Mesendoderm (in vitro differentiated cells): ENCODE measurements around the gene CCK.

ENCODE experiments used
- DNase-seq: peaks from one replicate; pipeline ENCODE4 v3.0.0; 2013
- H2AK5ac ChIP-seq: 2 replicates; pipeline ENCODE4 v1.6.1; 2013; ENCODE audit warnings: low read length, inconsistent platforms
- H2BK120ac ChIP-seq: 2 replicates; pipeline ENCODE4 v1.6.1; 2013; ENCODE audit warnings: low read depth, mild to moderate bottlenecking, low read length, moderate library complexity, mixed read lengths
- H2BK15ac ChIP-seq: replicated peaks from 2 replicates; pipeline ENCODE4 v1.6.1; 2013; ENCODE audit warnings: low read depth, mild to moderate bottlenecking, moderate library complexity
- H2BK5ac ChIP-seq: 2 replicates; pipeline ENCODE4 v1.6.1; 2013; ENCODE audit warnings: low read length, inconsistent platforms
- H3K18ac ChIP-seq: 2 replicates; pipeline ENCODE4 v1.6.1; 2013; ENCODE audit warnings: mild to moderate bottlenecking, low read length, mixed read lengths
- H3K23ac ChIP-seq: one replicate; pipeline ENCODE4 v1.6.1; 2013; ENCODE audit warnings: low read length
- H3K27ac ChIP-seq: 2 replicates; pipeline ENCODE4 v1.5.1; 2013; ENCODE audit warnings: low read depth, mild to moderate bottlenecking, inconsistent platforms, low read length, moderate library complexity
- H3K27me3 ChIP-seq: 2 replicates; pipeline ENCODE4 v1.6.1; 2013; ENCODE audit warnings: low read length, control low read depth, mild to moderate bottlenecking, inconsistent platforms; ENCODE audit not compliant: insufficient read depth, poor library complexity
- H3K36me3 ChIP-seq: 2 replicates; pipeline ENCODE4 v1.6.1; 2013; ENCODE audit warnings: low read length, inconsistent platforms; ENCODE audit not compliant: control insufficient read depth, insufficient read depth
- H3K4ac ChIP-seq: one replicate; pipeline ENCODE4 v1.6.1; 2013; ENCODE audit warnings: low read depth, mild to moderate bottlenecking, low read length, moderate library complexity
- H3K4me1 ChIP-seq: 2 replicates; pipeline ENCODE4 v1.6.1; 2013; ENCODE audit warnings: low read depth, low read length, inconsistent platforms; ENCODE audit not compliant: control insufficient read depth
- H3K4me2 ChIP-seq: 2 replicates; pipeline ENCODE4 v1.6.1; 2013; ENCODE audit warnings: low read length
- H3K4me3 ChIP-seq: 2 replicates; pipeline ENCODE4 v1.5.1; 2013; ENCODE audit warnings: mild to moderate bottlenecking, low read length
- H3K56ac ChIP-seq: one replicate; pipeline ENCODE4 v1.6.1; 2013; ENCODE audit warnings: low read length
- H3K79me1 ChIP-seq: 2 replicates; pipeline ENCODE4 v1.6.1; 2013; ENCODE audit warnings: low read length, inconsistent platforms
- H3K79me2 ChIP-seq: 2 replicates; pipeline ENCODE4 v1.6.1; 2013; ENCODE audit warnings: mild to moderate bottlenecking, low read length; ENCODE audit not compliant: control insufficient read depth, insufficient read depth
- H3K9ac ChIP-seq: 2 replicates; pipeline ENCODE4 v1.6.1; 2013; ENCODE audit warnings: low read length, inconsistent platforms
- H4K5ac ChIP-seq: one replicate; pipeline ENCODE4 v1.6.1; 2013; ENCODE audit warnings: low read length
- H4K8ac ChIP-seq: one replicate; pipeline ENCODE4 v1.6.1; 2013; ENCODE audit warnings: low read depth, mild to moderate bottlenecking, control low read depth, low read length, moderate library complexity
- WGBS: extraction: QIAGEN DNeasy Blood & Tissue Kit; methylation state at CpG from one replicate; pipeline ENCODE4 v1.1.7; 2013; ENCODE audit warnings: low lambda C conversion rate, missing lambda C conversion rate; ENCODE audit not compliant: insufficient coverage; ENCODE audit errors: extremely low coverage; 5-methylcytosine and 5-hydroxymethylcytosine counted together

The CCK gene

GRCh38 chr3:42269647-42270046 is 3.7 kb upstream of the CCK start:
- Histone ChIP-seq H3K4me2 (no peak overlapping the region), H3K4ac (no peak overlapping the region), H3K56ac (no peak overlapping the region), H3K79me1 (no peaks in the 10 kb centered on the region), H2BK120ac (no peak overlapping the region), H3K23ac (no peak overlapping the region), H4K8ac (no peak overlapping the region), H2AK5ac (no peak overlapping the region), H3K79me2 (no peaks in the 10 kb centered on the region), H3K4me3 (no peak overlapping the region), H3K18ac (no peak overlapping the region), H4K5ac (no peak overlapping the region), H3K27ac (no peak overlapping the region), H3K27me3 (no peaks in the 10 kb centered on the region), H2BK15ac (no peak overlapping the region), H3K4me1 (no peaks in the 10 kb centered on the region), H3K36me3 (no peaks in the 10 kb centered on the region), H2BK5ac (no peak overlapping the region), H3K9ac (no peak overlapping the region)
- no CpG with 5 or more reads among the region's 7 CpGs for WGBS
- DNase-seq, result no peak

- Histone ChIP-seq H3K27me3 (peaks cover 14% of the 10 kb centered on the region), H3K23ac (no peak overlapping the region), H3K27ac (no peak overlapping the region), H3K36me3 (no peaks in the 10 kb centered on the region), H3K4ac (no peak overlapping the region), H3K79me1 (no peaks in the 10 kb centered on the region), H3K4me3 (no peak overlapping the region), H3K4me2 (no peak overlapping the region), H4K5ac (no peak overlapping the region), H3K79me2 (no peaks in the 10 kb centered on the region), H2BK15ac (no peak overlapping the region), H2BK120ac (no peak overlapping the region), H3K56ac (no peak overlapping the region), H2AK5ac (no peak overlapping the region), H3K4me1 (no peaks in the 10 kb centered on the region), H4K8ac (no peak overlapping the region), H2BK5ac (no peak overlapping the region), H3K18ac (no peak overlapping the region), H3K9ac (no peak overlapping the region)
- WGBS, result no CpG with 5 or more reads among the region's 6 CpGs
- DNase-seq, result no peak
These were observed 1.9 kb upstream of the CCK start for GRCh38 chr3:42267878-42268277.

- no peaks in the 10 kb centered on the region for H3K4me1 ChIP-seq
- peaks cover 19% of the 10 kb centered on the region for H3K27me3 ChIP-seq
- DNase-seq, result no peak
- no peak overlapping the region for H2AK5ac ChIP-seq
- H3K56ac ChIP-seq, result no peak overlapping the region
- no peaks in the 10 kb centered on the region for H3K79me1 ChIP-seq
- H3K18ac ChIP-seq, result no peak overlapping the region
- no peak overlapping the region for H3K23ac ChIP-seq
- no peak overlapping the region for H3K4me3 ChIP-seq
- H2BK5ac ChIP-seq, result no peak overlapping the region
- no peak overlapping the region for H3K27ac ChIP-seq
- H4K5ac ChIP-seq, result no peak overlapping the region
- H3K36me3 ChIP-seq, result no peaks in the 10 kb centered on the region
- no peak overlapping the region for H3K4me2 ChIP-seq
- no peak overlapping the region for H2BK15ac ChIP-seq
- no CpG with 5 or more reads among the region's 60 CpGs for WGBS
- H3K4ac ChIP-seq, result no peak overlapping the region
- H2BK120ac ChIP-seq, result no peak overlapping the region
- H3K79me2 ChIP-seq, result no peaks in the 10 kb centered on the region
- no peak overlapping the region for H4K8ac ChIP-seq
- no peak overlapping the region for H3K9ac ChIP-seq
These were observed 660 bp downstream of the CCK start for GRCh38 chr3:42265059-42265991.

GRCh38 chr3:42264399-42265058 is 1.5 kb downstream of the CCK start:
- no peak overlapping the region for H3K23ac ChIP-seq
- peaks cover 19% of the 10 kb centered on the region for H3K27me3 ChIP-seq
- no peak overlapping the region for H2BK5ac ChIP-seq
- no peak overlapping the region for H3K9ac ChIP-seq
- H3K56ac ChIP-seq, result no peak overlapping the region
- H3K4me3 ChIP-seq, result no peak overlapping the region
- H4K5ac ChIP-seq, result no peak overlapping the region
- H2BK120ac ChIP-seq, result no peak overlapping the region
- H3K79me2 ChIP-seq, result no peaks in the 10 kb centered on the region
- H3K36me3 ChIP-seq, result no peaks in the 10 kb centered on the region
- H3K4me1 ChIP-seq, result no peaks in the 10 kb centered on the region
- no peak overlapping the region for H3K4ac ChIP-seq
- no peak overlapping the region for H2AK5ac ChIP-seq
- H4K8ac ChIP-seq, result no peak overlapping the region
- no peaks in the 10 kb centered on the region for H3K79me1 ChIP-seq
- H3K27ac ChIP-seq, result no peak overlapping the region
- H3K18ac ChIP-seq, result no peak overlapping the region
- peak; percentile 77 for DNase-seq
- H3K4me2 ChIP-seq, result no peak overlapping the region
- no CpG with 5 or more reads among the region's 37 CpGs for WGBS
- no peak overlapping the region for H2BK15ac ChIP-seq

GRCh38 chr3:42263354-42264346 is 2.3 kb downstream of the CCK start:
- no peak overlapping the region for H3K4ac ChIP-seq
- H3K4me1 ChIP-seq, result no peaks in the 10 kb centered on the region
- H3K27ac ChIP-seq, result no peak overlapping the region
- H2BK120ac ChIP-seq, result no peak overlapping the region
- H4K5ac ChIP-seq, result no peak overlapping the region
- WGBS, result no CpG with 5 or more reads among the region's 56 CpGs
- H3K23ac ChIP-seq, result no peak overlapping the region
- H3K4me3 ChIP-seq, result no peak overlapping the region
- peak; percentile 36 for DNase-seq
- no peak overlapping the region for H4K8ac ChIP-seq
- no peaks in the 10 kb centered on the region for H3K79me2 ChIP-seq
- no peak overlapping the region for H2BK5ac ChIP-seq
- H3K36me3 ChIP-seq, result no peaks in the 10 kb centered on the region
- peaks cover 19% of the 10 kb centered on the region for H3K27me3 ChIP-seq
- H2AK5ac ChIP-seq, result no peak overlapping the region
- H3K4me2 ChIP-seq, result peak overlapping the region; percentile 48
- no peak overlapping the region for H3K56ac ChIP-seq
- H2BK15ac ChIP-seq, result no peak overlapping the region
- H3K9ac ChIP-seq, result no peak overlapping the region
- no peaks in the 10 kb centered on the region for H3K79me1 ChIP-seq
- no peak overlapping the region for H3K18ac ChIP-seq
